GM21737 (cell line): ENCODE results near the gene SKAP1.

Experiments used
- ATAC-seq: cut with Tn5 transposase; IDR thresholded peaks from one replicate; pipeline ENCODE4 v1.9.1; 2021; ENCODE audit warnings: mild to moderate bottlenecking, moderate library complexity; ENCODE audit not compliant: unreplicated experiment

Gene SKAP1

GRCh38 chr17:48429638-48430586 lies at the start of gene SKAP1:
Gene SKAP1, minus strand, starts transcription at chr17:48430214.
- no peak for ATAC-seq

GRCh38 chr17:48479014-48479402 lies 49.0 kb upstream of the SKAP1 start:
- ATAC-seq, result no peak

GRCh38 chr17:48478224-48479013 lies 48.4 kb upstream of the SKAP1 start:
- ATAC-seq, result peak; percentile 83

- no peak for ATAC-seq
Measured at GRCh38 chr17:48477221-48477620, 47.2 kb upstream of the SKAP1 start.

- ATAC-seq, result no peak
Measured at GRCh38 chr17:48472411-48473281, 42.6 kb upstream of the SKAP1 start.

- no peak for ATAC-seq
Measured at GRCh38 chr17:48471817-48472410, 41.9 kb upstream of the SKAP1 start.

- no peak for ATAC-seq
Measured at GRCh38 chr17:48470388-48471034, 40.5 kb upstream of the SKAP1 start.

GRCh38 chr17:48469227-48469626 lies 39.2 kb upstream of the SKAP1 start:
- no peak for ATAC-seq

GRCh38 chr17:48468299-48468698 lies 38.3 kb upstream of the SKAP1 start:
- no peak for ATAC-seq

- ATAC-seq, result no peak
Measured at GRCh38 chr17:48465884-48466283, 35.9 kb upstream of the SKAP1 start.

- ATAC-seq, result no peak
Measured at GRCh38 chr17:48463526-48463925, 33.5 kb upstream of the SKAP1 start.

- ATAC-seq, result no peak
Measured at GRCh38 chr17:48462946-48463345, 32.9 kb upstream of the SKAP1 start.

- no peak for ATAC-seq
Measured at GRCh38 chr17:48460052-48460451, 30.0 kb upstream of the SKAP1 start.

- ATAC-seq, result no peak
Measured at GRCh38 chr17:48459070-48459844, 29.2 kb upstream of the SKAP1 start.

- peak; percentile 49 for ATAC-seq
Measured at GRCh38 chr17:48457080-48457836, 27.2 kb upstream of the SKAP1 start.

- ATAC-seq, result no peak
Measured at GRCh38 chr17:48456589-48456988, 26.6 kb upstream of the SKAP1 start.

GRCh38 chr17:48455791-48456190 lies 25.8 kb upstream of the SKAP1 start:
- no peak for ATAC-seq

- no peak for ATAC-seq
Measured at GRCh38 chr17:48453447-48453846, 23.4 kb upstream of the SKAP1 start.

- ATAC-seq, result no peak
Measured at GRCh38 chr17:48451489-48451888, 21.5 kb upstream of the SKAP1 start.
